ENCODE data around the gene ARSD. TPM values are rescaled to one million over a fixed set of nuclear protein-coding genes. Genes with fewer than 3 reads are reported as not detected.

Gene ARSD
- total and polyA plus RNA-seq, 2 of the 8 experiments (the other 6 are each of a cell fraction or from before 2014, with no cell fraction given), result 1.8 to 3.2 TPM

DNA sequence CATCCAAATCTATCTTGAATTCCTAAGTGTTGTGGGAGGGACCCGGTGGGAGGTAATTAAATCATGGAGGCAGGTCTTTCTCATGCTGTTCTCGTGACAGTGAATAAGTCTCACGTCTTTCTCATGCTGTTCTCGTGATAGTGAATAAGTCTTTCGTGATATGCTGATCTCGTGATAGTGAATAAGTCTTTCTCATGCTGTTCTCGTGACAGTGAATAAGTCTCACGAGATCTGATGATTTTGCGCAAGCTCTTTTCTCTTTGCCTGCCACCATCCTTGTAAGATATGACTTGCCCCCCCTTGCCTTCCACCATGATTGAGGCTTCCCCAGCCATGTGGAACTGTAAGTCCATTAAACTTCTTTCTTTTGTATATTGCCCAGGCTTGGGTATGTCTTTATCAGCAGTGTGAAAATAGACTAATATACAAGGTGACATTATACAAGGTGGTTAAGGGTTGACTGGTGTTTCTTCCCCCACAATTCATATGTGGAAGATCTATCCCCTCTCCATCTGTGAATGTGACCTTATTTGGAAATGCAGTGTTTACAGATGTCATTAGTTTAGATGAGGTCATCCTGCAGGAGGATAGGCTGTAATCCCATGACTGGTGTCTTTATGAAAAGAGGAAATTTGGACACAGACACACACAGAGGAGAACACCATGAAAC is 27.6 kb downstream of the ARSD start:
- no peak overlapping the region for H3K4me3 ChIP-seq (ENCODE audit: extremely low read depth in 1 of 4, insufficient read depth in 2 of 4, low read depth in 3 of 4, low read length in 4 of 4)
- H3K79me2 ChIP-seq (ENCODE audit: control insufficient read depth in 1 of 2, insufficient read depth in 2 of 2, low read length in 2 of 2), result no peaks in the 10 kb centered on the region
- 96% methylated on average over 9 of the region's 9 CpGs; no CpG with 5 or more reads in 1 of the 2 experiments for WGBS, 2 experiments (ENCODE audit: extremely low coverage in 1 of 2, insufficient coverage in 1 of 2, insufficient read length in 1 of 2, insufficient replicate concordance in 2 of 2, low coverage in 1 of 2, low lambda C conversion rate in 2 of 2, missing lambda C conversion rate in 1 of 2)
- H4K8ac ChIP-seq (ENCODE audit: extremely low read depth, insufficient read depth, low read length), result no peak overlapping the region
- H3K4me2 ChIP-seq (ENCODE audit: insufficient read depth in 1 of 2, low read depth in 2 of 2, low read length in 2 of 2), result no peak overlapping the region
- no peak overlapping the region for H2AFZ ChIP-seq (ENCODE audit: low read length)
- no peak overlapping the region for H3K18ac ChIP-seq (ENCODE audit: extremely low read depth, low read length)
- DNase-seq (ENCODE audit: low read depth in 1 of 2, low spot score in 2 of 2), result no peak
- no peaks in the 10 kb centered on the region for H3K23me2 ChIP-seq (ENCODE audit: low read depth, low read length)
- no peak overlapping the region for H2AK5ac ChIP-seq (ENCODE audit: low read depth, low read length)
- H4K91ac ChIP-seq (replicated peaks; ENCODE audit: insufficient read length, low read length), result no peak overlapping the region
- peaks cover 0 to 10% (median 6%) of the 10 kb centered on the region in 4 experiments; a peak in 6 of 7 replicates for H3K4me1 ChIP-seq (replicated peaks in 1 of 4; ENCODE audit: control insufficient read depth in 3 of 4, insufficient read depth in 4 of 4, low read length in 3 of 4)
- H3K79me1 ChIP-seq (ENCODE audit: low read depth, low read length), result no peaks in the 10 kb centered on the region
- H3K56ac ChIP-seq (replicated peaks; ENCODE audit: insufficient read length, low read depth, low read length), result no peak overlapping the region
- no peaks in the 10 kb centered on the region for H4K20me1 ChIP-seq (replicated peaks in 1 of 2; ENCODE audit: control insufficient read depth in 1 of 2, insufficient read depth in 2 of 2, low read length in 2 of 2)
- no peak overlapping the region for H3K27ac ChIP-seq (ENCODE audit: low read depth, low read length)
- H2BK15ac ChIP-seq (ENCODE audit: low read length), result no peak overlapping the region
- H2BK5ac ChIP-seq (ENCODE audit: low read depth, low read length), result no peak overlapping the region
- no peak overlapping the region for H2BK120ac ChIP-seq (replicated peaks; ENCODE audit: low read depth, low read length)
- H3K36me3 ChIP-seq (ENCODE audit: control insufficient read depth in 2 of 4, insufficient read depth in 4 of 4, low read length in 3 of 4), result peaks cover 0 to 6% (median 0%) of the 10 kb centered on the region in 4 experiments; a peak in 2 of 8 replicates
- ChIA-PET POLR2A (ENCODE audit: partially characterized antibody) (no interaction called here), CTCF (ENCODE audit: partially characterized antibody) (no interaction called here)
- no peak overlapping the region for H3K14ac ChIP-seq (ENCODE audit: insufficient read length)
- H3K27me3 ChIP-seq (replicated peaks in 1 of 4; ENCODE audit: control insufficient read depth in 3 of 4, extremely low read depth in 1 of 4, insufficient read depth in 3 of 4, low read length in 3 of 4), result no peaks in the 10 kb centered on the region
- no peak overlapping the region for H3K4ac ChIP-seq (replicated peaks; ENCODE audit: insufficient read length, low read depth, low read length)
- H3K9me3 ChIP-seq (ENCODE audit: insufficient read depth in 2 of 2, low read depth in 1 of 2, low read length in 1 of 2), result peaks cover 0 to 5% of the 10 kb centered on the region in 2 experiments; a peak in 2 of 4 replicates
- H3K9ac ChIP-seq (replicated peaks in 1 of 4; ENCODE audit: extremely low read depth in 1 of 4, low read depth in 3 of 4, low read length in 3 of 4), result no peak overlapping the region
- H3K23ac ChIP-seq (ENCODE audit: insufficient read length), result no peak overlapping the region
- no peak overlapping the region for H2BK20ac ChIP-seq (ENCODE audit: low read length)
- H4K5ac ChIP-seq (ENCODE audit: insufficient read length, low read depth, low read length), result no peak overlapping the region
- H2BK12ac ChIP-seq (ENCODE audit: low read depth, low read length), result no peak overlapping the region
- FAIRE-seq, result no peak
- no peak for TF ChIP-seq EGR1 (IDR thresholded peaks at IDR 0.05; ENCODE audit: borderline replicate concordance, low read depth, low read length)
- TF ChIP-seq EZH2 (IDR thresholded peaks at IDR 0.05; ENCODE audit: low read depth, low read length, severe bottlenecking), result no peak
- TF ChIP-seq TAF7 (optimal IDR thresholded peaks at IDR 0.05; ENCODE audit: borderline replicate concordance, low read depth, low read length), result no peak
- TF ChIP-seq HDAC2 (IDR thresholded peaks at IDR 0.05; ENCODE audit: borderline replicate concordance in 1 of 2, low read depth in 2 of 2, low read length in 2 of 2), result no peak
- TF ChIP-seq SIX5 (IDR thresholded peaks at IDR 0.05; ENCODE audit: low read depth, low read length), result no peak
- TF ChIP-seq RNF2 (IDR thresholded peaks at IDR 0.05; ENCODE audit: borderline replicate concordance, low read depth, low read length, missing control alignments, poor library complexity, severe bottlenecking), result no peak
- no peak for TF ChIP-seq SIRT6 (IDR thresholded peaks at IDR 0.05; ENCODE audit: low read length)
- TF ChIP-seq ASH2L (IDR thresholded peaks at IDR 0.05; ENCODE audit: low read length), result no peak
- TF ChIP-seq, protein P1, sequence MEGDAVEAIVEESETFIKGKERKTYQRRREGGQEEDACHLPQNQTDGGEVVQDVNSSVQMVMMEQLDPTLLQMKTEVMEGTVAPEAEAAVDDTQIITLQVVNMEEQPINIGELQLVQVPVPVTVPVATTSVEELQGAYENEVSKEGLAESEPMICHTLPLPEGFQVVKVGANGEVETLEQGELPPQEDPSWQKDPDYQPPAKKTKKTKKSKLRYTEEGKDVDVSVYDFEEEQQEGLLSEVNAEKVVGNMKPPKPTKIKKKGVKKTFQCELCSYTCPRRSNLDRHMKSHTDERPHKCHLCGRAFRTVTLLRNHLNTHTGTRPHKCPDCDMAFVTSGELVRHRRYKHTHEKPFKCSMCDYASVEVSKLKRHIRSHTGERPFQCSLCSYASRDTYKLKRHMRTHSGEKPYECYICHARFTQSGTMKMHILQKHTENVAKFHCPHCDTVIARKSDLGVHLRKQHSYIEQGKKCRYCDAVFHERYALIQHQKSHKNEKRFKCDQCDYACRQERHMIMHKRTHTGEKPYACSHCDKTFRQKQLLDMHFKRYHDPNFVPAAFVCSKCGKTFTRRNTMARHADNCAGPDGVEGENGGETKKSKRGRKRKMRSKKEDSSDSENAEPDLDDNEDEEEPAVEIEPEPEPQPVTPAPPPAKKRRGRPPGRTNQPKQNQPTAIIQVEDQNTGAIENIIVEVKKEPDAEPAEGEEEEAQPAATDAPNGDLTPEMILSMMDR (IDR thresholded peaks at IDR 0.05; ENCODE audit: control extremely low read depth in 1 of 3, insufficient read depth in 1 of 3, low read depth in 1 of 3, low read length in 3 of 3), result no peak
- no peak for TF ChIP-seq SUZ12 (IDR thresholded peaks at IDR 0.05; ENCODE audit: low read length)
